H7 (cell line): ENCODE results near the gene DPP10. TPM values are rescaled to one million over a fixed set of nuclear protein-coding genes. Genes with fewer than 3 reads are reported as not detected.
A peak's percentile ranks its signal among the peaks of the same experiment; 100 is the strongest.

ENCODE experiments used
- DNase-seq: peaks from one replicate; pipeline ENCODE4 v3.0.0; 2012
- H3K27me3 ChIP-seq: 2 replicates; pipeline ENCODE4 v1.6.0; 2011; ENCODE audit warnings: mild to moderate bottlenecking, low read length; ENCODE audit not compliant: control insufficient read depth, insufficient read depth
- H3K36me3 ChIP-seq: replicated peaks from 2 replicates; pipeline ENCODE4 v1.5.1; 2011; ENCODE audit warnings: low read length; ENCODE audit not compliant: control insufficient read depth, insufficient read depth
- H3K4me3 ChIP-seq: 2 replicates; pipeline ENCODE4 v1.5.1; 2011; ENCODE audit warnings: low read depth, mild to moderate bottlenecking, control low read depth, low read length, moderate library complexity; ENCODE audit not compliant: insufficient read depth
- total RNA-seq: library from RNA; depleted of rRNA; stranded (reverse); fragments of >200 nt; shearing (Covaris generic); gene quantifications from 2 replicates; pipeline ENCODE4 v1.2.3, GENCODE V29; 2014

The DPP10 gene
- total RNA-seq, 1 experiment from 2014 or later = 15.6 TPM

DNA sequence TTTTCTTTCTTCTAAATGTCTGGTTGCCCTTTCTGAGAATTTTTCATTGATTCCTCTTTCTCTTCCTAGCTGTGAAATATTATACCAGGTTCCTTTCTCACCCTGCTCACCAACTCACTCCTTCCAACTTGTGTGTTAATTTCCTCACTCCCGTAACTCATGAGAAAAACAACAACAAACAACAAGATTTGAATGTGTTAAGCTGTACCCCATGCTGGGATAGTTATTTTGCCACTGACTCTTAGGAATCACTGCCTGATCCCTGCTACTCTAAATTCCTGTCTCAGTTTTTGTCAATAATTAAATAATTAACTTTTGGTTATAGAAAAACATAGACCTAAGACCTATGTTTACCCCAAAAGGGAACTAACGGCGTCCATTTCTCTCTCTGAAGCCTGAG lies 242.7 kb downstream of the DPP10 start:
- Histone ChIP-seq H3K27me3 (no peaks in the 10 kb centered on the region), H3K4me3 (no peak overlapping the region), H3K36me3 (no peaks in the 10 kb centered on the region)
- no peak for DNase-seq

DNA sequence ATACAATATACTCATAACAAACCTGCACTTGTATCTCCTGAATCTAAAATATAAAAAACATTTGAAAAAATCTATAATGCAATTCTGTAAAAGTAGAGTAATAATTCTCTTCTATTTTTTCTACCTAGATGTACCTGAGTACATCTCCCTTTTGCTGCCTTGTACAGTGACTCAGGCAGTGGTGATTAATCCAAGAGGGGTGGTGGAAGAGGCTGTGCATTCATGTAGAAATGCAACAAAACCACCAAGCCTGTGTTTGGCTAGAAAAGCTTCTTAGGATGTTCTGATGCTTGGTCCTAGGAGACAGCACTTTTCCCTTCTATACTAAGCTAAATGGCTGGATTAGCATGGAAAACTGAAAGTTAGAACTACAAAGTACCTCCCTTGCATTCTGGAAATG lies 245.8 kb downstream of the DPP10 start:
- DNase-seq = no peak
- Histone ChIP-seq H3K4me3 (no peak overlapping the region), H3K36me3 (no peaks in the 10 kb centered on the region), H3K27me3 (no peaks in the 10 kb centered on the region)

DNA sequence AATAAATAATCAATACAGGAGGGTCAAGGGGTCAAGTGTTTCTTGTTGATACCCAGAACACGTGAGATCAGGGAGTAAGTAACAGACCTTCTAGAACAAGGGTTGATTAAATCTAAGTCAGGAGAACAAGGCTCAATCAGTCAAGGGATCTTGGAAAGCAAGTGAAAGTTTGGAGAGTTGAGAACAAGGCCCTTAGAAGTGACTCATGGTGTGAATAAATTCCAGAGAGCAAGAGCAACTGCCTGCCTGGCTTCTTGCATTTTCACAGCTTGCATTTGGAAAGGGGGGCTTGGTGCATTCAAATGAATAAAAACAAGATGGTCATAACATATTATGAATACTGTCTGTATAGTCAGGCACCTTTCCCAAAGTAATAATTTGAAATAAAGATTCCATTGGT lies 256.1 kb downstream of the DPP10 start:
- no peak overlapping the region for H3K4me3 ChIP-seq
- DNase-seq = no peak
- H3K27me3 ChIP-seq = no peaks in the 10 kb centered on the region
- no peaks in the 10 kb centered on the region for H3K36me3 ChIP-seq

DNA sequence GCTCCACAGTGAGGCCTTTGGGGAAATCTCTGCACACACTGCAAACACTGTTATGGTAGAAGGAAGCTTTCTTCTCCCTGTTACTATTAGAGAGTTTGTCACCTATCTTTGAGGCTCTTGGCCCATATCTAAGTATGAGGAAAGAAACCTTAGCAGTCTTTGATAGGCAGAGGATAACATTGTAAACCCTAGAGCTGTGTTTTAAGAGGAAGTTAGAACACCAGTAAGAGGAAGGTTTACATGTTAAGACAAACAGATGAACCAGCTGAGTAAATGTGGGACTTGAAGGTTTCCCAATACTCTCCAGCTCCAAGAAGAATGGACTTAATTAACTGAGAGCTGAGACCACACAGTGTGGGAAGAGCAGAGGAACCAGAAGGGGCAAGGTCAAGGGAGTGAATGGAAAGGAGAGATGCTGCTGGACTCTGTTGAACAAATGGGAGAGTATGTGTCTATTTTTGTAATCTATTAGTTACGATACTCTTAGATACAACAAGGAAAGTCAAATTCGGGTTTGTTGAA lies 257.0 kb downstream of the DPP10 start:
- no peaks in the 10 kb centered on the region for H3K36me3 ChIP-seq
- H3K27me3 ChIP-seq = no peaks in the 10 kb centered on the region
- H3K4me3 ChIP-seq = no peak overlapping the region
- no peak for DNase-seq

DNA sequence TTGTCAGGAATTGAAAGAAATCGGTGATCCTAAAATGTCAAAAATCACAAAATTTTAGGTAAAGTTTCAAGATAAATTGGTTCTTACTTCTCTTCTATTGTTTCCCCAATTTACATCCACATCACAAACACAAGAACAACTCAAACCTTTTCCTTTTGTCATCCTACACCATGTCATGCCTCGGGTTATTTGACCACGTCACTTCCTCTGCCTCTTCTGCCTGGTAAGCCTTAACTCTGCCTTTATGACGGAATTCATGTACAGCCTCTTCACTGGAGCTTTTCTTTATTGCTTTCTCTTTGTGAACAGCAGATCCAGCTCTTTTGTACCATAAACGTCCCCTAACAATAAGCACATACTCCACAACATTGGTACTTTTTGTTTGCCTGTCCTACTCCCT lies 258.0 kb downstream of the DPP10 start:
- Histone ChIP-seq H3K36me3 (no peaks in the 10 kb centered on the region), H3K4me3 (no peak overlapping the region), H3K27me3 (no peaks in the 10 kb centered on the region)
- no peak for DNase-seq

DNA sequence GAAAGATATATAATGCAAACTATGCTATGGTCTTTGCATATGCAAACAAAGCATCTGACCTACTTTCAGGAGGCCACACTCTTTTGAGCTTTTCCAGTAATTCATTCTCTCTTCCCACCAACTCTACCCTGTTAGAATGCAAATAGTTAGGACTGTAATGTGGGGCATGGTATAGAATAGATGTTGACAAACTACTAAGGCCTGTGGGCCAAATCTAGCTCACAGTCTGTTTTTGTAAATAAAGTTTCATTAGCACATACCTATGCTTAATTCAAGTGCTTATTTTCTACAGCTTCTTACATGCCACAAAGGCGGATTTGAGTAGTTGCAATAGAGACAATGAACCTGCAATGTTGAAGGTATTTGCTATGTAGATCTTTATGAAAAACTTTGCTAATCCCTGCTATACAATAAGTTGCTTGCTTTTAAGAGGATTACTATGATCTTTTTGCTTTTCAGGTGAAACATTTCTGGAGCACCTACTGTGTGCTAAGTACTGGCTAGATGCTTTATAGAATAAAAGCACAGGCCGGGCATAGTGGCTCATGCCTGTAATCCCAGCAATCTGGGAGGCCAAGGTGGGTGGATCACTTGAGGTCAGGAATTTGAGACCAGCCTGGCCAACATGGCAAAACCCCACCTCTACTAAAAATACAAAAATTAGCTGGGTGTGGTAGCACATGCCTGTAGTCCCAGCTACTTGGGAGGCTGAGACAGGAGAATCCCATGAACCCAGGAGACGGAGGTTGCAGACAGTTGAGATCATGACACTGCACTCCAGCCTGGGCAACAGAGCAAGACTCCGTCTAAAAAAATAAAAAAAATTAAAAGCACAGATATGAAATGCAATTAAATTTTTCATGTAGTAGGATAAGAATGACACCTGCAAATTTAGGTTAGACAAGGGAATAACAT lies 267.8 kb downstream of the DPP10 start:
- Histone ChIP-seq H3K4me3 (no peak overlapping the region), H3K27me3 (no peaks in the 10 kb centered on the region), H3K36me3 (no peaks in the 10 kb centered on the region)
- peak; percentile 5 for DNase-seq

DNA sequence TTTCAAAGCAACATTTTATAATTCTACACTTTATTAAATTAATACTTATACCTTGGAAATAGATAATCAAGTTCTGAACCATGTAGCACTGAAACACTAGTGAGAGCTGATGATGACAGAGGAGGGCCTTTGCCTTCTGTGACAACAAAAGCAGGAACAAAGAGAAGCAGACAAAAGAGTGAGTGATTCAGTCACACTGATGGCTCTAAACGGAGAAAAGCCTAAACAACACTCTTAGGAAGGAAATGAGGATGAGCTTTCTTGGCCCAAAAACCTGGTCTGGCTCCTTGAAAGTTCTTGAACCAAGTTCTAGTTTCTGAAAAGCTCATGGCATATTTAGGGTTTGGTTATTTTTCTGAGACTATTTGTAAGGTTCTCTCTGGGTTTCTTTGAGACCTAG lies 271.9 kb downstream of the DPP10 start:
- Histone ChIP-seq H3K36me3 (no peaks in the 10 kb centered on the region), H3K27me3 (no peaks in the 10 kb centered on the region), H3K4me3 (no peak overlapping the region)
- peak; percentile 6 for DNase-seq

DNA sequence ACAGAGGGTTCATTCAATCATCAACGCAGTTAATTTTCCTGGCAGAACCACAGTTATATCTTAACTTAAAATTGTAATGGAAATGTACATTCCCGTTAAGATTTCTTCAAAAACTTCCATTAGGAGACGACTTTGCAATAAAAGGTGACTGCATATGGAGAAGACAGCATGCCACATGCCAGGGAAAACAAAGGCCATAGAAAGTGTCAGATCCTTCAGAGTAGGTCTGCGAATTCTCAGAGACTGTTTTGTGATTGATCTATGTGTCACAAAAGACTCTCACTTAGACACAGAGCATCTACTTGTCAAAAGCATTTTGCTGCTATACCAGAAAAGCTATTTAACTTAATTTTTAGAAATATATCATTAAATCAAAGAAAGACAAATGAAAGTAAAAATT lies 274.6 kb downstream of the DPP10 start:
- H3K27me3 ChIP-seq = no peaks in the 10 kb centered on the region
- H3K36me3 ChIP-seq = no peaks in the 10 kb centered on the region
- no peak for DNase-seq
- H3K4me3 ChIP-seq = no peak overlapping the region

DNA sequence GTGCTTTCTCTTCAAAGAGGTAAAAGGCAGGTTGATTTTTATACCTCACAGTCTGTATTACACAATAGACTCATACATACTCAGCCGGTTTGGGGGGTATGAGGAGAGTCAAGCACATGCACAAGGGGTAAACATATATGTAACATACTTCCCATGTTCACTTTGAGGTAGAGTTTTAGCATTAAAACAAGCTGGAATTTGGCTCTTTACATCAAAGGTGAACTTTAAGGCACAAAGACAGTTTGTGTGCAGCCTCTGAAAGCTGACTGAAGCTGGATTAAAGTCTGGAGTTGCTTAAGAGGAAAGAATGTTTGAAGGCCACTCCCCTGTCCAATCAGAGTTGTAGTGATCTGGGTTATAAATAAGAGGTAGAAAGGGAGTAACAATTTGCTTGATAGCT lies 282.0 kb downstream of the DPP10 start:
- no peaks in the 10 kb centered on the region for H3K36me3 ChIP-seq
- H3K4me3 ChIP-seq = no peak overlapping the region
- H3K27me3 ChIP-seq = no peaks in the 10 kb centered on the region
- DNase-seq = no peak

DNA sequence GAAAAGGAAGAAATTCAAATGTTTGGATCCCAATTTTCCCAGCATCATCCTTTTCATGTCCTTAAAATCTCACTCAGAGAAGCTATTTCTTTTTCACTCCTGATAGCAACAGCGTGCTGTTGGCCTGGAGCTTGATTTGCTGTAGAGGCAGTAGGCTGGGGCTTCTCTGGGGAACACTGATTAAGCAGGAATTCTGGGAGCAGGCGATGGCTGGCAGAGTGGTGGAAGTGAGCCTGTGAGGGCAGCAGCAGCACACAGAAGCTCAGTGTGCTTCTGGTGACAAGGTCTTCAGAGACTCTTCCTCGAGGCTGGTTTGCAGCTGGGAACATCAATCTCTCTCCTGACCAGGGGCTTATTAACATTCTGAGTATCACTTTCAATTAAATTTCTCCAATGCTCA lies 284.6 kb downstream of the DPP10 start:
- H3K36me3 ChIP-seq = no peaks in the 10 kb centered on the region
- H3K27me3 ChIP-seq = no peaks in the 10 kb centered on the region
- no peak overlapping the region for H3K4me3 ChIP-seq
- DNase-seq = no peak

DNA sequence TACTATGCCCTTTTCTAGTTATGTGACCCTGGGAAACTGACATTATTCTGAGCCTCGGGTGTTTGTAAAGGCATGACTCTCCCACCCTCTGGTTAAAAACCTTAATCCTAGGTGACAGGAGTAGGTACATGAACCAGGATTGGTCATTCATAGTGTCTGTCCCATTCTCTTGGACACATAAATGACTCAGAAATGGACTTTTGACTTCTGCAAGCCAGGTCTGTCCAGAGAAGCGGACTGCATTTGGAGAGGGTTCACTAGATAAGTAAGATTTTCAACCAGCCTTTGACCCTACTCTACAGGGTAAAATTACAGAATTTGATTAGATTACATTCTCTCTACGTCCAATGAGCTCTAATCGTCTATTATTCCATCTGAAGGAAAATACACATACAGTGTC lies 285.9 kb downstream of the DPP10 start:
- H3K36me3 ChIP-seq = no peaks in the 10 kb centered on the region
- H3K27me3 ChIP-seq = no peaks in the 10 kb centered on the region
- DNase-seq = no peak
- H3K4me3 ChIP-seq = no peak overlapping the region

DNA sequence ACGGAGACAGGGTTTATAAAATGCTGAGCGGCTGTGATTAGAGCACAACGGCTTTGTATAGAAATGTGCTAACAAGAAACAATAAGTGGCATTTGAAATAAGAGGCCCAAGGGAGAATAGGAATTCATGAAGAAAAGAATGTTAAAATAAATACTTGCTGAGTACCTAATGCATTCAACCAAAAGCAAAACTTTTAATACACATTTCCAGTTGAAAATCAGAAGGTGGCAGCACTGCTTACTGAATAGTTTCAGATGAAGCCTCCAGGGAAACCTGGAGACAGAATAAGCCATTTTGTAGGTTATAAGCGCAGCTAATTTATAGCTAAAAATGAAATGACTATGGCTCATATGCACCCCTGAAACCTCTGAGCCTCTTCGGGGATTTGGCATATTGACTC lies 286.6 kb downstream of the DPP10 start:
- DNase-seq = peak; percentile 10
- H3K4me3 ChIP-seq = no peak overlapping the region
- no peaks in the 10 kb centered on the region for H3K36me3 ChIP-seq
- H3K27me3 ChIP-seq = no peaks in the 10 kb centered on the region

DNA sequence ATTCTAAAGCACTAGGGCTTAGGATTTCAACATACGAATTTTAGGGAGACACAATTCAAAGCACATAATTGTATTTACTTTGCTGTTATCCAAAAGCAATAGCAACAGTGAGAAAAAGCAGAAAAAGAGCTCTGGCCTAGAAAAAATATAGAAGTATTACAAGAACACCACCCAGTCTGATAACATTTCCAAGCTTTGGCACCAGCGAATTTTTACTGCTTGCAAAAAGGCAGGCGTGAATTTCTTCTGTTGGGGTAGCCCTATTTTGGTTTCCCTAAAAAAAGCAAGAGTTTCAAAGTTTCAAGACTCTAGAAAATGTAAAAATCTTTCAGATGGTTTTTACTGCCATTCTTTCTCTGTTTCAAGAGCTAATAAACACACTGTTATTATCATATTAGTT lies 292.7 kb downstream of the DPP10 start:
- Histone ChIP-seq H3K4me3 (no peak overlapping the region), H3K27me3 (no peaks in the 10 kb centered on the region), H3K36me3 (no peaks in the 10 kb centered on the region)
- DNase-seq = no peak

DNA sequence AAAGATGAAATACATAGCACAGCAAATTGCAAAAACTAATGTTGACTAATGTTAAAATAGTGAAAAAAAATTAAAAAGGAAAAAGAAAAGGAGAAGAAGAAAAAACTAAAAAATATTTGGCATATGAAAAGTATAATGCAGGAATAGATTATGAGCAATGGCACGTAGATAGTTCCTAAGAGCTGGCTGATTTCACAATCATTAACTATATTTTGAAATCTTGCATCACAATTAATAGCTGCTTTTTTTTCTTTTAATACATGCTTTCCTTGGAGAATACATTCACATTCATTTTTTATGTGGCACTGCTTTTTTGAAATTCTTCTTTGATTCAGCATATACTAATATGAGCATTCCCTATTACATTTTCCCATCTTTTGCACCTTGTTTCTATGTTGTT lies 299.8 kb downstream of the DPP10 start:
- DNase-seq = no peak
- Histone ChIP-seq H3K27me3 (no peaks in the 10 kb centered on the region), H3K36me3 (no peaks in the 10 kb centered on the region), H3K4me3 (no peak overlapping the region)

DNA sequence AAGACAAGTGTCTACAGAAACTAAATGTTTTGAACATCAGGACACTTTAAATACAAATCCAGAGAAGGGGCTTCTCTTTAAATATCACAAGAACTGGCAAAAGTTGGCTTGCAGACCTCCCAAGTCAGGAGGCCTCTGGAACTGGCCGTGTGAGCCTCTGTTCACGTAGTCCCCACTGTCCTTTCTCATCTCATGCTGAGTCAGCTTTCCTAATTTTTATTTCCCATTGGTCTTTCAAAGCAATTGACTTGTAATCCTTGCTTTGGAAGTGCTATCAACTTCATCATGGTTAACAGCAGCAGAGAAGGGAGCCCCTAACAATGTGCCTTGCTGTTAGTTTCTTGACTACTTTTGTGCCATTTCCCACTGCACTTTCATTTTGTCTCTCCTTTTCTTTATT lies 303.3 kb downstream of the DPP10 start:
- H3K4me3 ChIP-seq = no peak overlapping the region
- H3K36me3 ChIP-seq = no peaks in the 10 kb centered on the region
- no peak for DNase-seq
- no peaks in the 10 kb centered on the region for H3K27me3 ChIP-seq
